GDM1 (cell line): Measurements from ENCODE around the gene CPSF4.
A peak's percentile ranks its signal among the peaks of the same experiment; 100 is the strongest.

ENCODE experiments used
- DNase-seq: peaks from one replicate; lab custom pipeline; 2025; lab: John Stamatoyannopoulos, UW

The CPSF4 gene

DNA sequence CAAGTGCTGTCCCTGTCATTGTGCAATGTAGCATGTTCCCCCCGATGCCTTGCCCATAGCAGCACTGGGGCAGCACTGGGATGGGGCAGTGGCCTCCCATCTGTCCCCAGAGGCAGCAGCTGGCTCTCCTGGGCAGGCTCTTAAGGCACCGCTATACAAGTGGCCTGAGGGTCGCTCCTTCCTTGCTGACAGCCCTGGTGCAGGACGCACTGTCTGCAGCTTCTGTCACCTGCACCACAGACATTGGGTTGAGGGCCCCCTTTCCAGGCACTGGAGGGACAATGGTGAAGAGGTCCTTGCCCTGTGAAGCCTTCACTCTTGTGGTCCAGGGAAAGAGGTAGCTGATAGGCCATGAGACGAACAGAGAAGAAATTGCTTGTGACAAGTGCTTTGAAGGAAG, 10.6 kb downstream of the CPSF4 start:
- DNase-seq = no peak

DNA sequence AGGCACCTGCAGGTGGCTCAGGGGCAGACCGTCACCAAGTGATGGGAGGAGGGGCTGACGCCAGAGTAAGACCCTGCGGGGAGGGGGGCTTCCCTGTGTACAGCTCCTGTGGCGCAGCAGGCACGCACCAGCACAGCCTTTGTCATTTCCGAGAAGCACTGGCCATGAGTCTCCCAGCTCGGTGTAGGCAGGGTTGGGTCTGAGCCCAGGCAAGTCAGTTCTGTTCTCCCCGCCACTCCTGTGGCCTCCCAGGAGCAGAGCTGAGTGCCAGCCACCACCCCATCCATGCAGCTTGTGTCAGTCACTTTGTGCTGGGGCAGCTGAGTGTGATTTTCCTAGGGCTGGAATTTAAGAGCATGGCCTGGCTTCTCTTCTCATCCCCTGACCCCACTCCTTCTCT, 13.2 kb downstream of the CPSF4 start:
- no peak for DNase-seq

DNA sequence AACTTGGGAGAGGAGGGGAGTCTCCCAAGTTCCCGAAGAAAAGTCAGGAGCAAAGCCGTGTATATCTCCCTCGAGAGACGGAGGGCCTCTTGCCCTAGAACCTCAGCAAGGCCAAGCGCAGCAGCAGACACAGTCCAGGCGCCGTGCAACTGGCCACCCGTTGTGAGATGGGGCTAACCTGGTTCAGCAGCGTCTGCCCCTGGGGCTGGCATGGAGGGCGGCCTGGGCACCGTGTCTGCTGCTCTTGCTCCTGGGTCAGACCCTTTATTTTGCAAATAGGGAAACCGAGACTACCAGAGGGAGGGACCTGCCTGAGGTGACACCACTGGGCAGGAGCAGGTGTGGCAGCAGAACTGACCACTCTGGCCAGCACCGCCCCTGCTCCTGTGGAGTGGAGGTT, 13.8 kb downstream of the CPSF4 start:
- DNase-seq = no peak

- DNase-seq = no peak
Observed at GRCh38 chr7:99453105-99453504, 14.4 kb downstream of the CPSF4 start.

DNA sequence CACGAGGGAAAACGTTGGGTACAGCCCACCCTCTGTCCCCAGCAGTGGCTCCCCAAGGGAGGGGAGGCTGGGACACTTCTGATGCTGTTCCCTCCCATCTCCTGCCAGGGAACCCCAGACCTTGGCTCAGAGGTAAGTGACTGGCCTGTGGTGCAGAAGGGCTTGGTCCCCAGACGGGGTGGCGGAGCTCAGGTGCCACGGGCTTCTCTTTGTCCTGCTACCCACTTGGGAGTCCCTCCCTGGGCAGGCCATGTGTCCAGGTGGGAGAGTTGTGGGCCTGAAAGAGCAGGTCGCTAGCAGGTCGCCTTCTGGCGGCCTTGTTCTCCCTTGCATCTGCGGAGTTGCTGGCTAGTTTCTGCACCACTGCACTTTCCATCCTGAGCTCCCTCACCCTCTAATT, 17.1 kb downstream of the CPSF4 start:
- DNase-seq = no peak

DNA sequence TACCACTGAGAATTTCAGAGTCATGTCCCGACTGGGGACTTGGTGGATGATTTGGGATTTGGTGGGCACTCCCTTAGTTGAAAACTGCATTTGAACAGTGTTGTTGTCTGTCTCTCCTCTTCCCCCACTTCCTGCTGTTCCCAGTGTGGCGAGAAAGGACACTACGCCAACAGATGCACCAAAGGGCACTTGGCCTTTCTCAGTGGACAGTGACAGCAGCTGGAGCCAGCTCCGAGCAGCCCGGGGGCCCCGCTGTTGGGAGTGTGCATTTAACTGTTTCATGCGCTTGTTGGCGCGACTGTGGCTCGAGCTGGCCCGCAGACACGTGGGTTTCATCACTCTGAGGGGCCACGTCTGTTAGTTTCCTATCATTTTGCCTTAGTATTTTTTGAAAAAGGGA, 17.5 kb downstream of the CPSF4 start:
- DNase-seq = no peak

DNA sequence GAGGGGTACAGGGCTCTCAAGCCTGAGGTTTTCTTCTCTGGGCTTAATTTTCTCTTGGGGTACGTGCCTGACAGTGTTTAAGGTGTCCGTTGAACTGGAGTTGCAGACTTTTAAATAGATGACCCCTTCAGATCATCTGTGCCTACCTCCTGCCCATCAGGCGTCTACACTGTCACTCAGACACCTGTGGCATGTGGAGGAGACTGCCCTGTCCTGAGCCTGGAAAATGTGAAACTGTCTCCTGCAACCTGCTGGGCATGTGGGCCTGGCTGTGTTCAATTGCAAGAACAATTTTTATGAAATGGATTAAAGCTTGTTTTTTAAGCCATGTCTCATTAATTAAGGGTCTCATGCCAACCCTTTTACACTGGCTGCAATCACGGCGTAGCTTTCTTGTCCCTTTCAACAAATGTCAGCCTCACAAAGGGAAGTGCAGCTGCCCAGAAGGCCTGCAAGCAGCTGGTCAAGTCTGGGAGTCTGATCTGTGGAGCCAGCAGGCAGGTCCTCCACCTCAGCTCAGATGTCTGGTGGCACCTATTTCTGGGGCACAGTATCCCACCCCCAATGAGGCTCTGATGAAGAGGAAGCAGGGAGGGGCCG, 18.4 kb downstream of the CPSF4 start:
- no peak for DNase-seq

GRCh38 chr7:99457650-99458493, 19.1 kb downstream of the CPSF4 start:
- DNase-seq = no peak

DNA sequence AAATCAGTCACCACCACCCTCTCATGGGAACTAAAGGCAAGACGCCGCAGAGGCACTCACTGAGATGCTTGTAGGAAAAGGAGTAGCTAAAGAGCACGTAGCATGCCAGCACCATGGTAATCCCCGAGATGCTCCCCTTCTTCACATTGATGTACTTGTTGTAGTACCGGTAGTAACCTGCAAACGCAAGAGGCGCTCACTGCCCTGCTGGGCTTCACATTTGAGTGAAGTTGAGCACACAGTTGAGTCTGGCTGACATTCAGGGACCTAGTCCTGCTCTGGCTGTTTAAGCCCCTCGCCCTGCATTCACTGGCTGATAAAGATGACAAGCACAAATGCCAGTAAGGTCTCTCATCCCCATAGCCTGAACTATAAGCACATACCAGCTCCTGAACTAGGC, 20.3 kb downstream of the CPSF4 start:
- DNase-seq = peak; percentile 6

DNA sequence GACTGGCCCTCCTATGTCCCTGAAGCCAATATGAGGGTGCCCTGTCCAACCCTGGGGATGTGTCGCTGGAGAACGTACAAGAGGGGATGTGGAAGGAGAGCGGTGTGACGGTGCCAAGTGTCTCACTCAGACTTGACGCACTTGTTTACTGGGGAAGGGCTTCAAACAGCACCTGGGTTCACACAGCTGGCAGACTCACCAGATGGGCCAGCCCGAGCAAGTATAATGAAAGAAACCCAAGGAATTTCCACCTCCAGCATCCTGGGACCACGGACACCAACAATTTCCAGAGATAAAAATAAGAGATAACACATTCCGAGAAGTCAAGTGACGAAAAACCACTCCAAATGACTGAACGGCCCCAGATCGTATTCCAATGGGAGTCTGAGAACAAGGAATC, 21.9 kb downstream of the CPSF4 start:
- DNase-seq = no peak

DNA sequence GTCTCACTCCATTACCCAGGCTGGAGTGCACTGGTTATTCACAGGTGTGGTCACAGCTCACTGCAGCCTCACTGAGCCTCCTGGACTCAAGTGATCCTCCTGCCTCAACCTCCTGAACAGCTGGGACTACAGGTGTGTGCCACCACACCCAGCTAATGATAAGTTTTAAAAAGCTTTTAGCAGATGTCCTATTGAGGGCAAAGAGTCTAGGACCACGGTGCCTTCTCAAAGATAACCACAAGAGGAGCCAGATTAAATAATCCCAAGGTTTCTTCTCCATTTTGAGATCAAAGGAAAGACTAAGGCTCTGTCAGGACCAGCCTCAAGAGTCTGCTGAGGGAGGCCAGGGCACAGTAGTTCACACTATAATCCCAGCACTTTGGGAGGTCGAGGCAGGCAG, 22.5 kb downstream of the CPSF4 start:
- no peak for DNase-seq

DNA sequence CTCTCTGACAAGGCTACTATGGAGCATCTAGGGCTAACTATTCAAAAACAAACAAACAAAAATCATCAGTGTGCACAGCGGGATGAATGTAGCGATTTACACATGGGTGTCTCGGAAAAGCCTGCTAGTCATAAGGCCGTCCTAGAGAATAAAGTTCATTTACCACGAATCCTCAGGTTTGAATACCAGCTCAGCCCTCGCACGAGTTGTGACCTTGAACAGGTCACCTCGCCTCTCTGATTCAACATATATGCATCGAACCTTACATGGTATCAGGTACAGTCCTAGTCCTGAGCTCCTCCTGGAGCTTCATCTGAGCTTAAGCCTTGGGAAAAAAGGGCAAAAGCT, 26.7 kb downstream of the CPSF4 start:
- DNase-seq = no peak

DNA sequence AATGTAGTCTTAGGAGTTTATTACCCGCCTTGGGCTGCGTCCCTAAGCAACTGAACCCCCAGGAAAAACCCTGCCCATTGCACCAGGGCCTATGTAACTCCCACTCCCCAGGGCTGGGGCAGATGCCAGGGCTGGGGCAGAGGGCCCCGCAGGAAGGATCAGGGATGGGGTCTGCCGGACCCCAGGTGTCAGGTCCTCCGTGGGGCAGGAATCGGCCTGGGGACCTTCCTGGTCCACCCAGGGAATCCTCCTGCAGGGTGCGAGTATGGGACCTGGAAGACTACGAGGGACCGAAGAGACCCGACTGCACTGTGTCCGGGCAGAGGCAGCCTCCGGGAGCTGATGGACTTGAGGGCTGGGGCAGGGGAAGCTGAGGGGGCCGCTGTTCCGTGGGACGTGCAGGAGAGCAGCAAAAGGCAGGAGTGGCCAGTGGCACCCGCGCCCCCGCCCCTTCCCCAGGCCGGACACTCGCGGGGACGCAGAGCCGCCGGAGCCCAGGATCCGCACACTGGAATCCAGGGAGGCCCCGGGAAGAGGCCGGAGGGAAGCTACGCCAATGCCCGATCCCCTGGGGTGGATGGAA, 29.7 kb downstream of the CPSF4 start:
- no peak for DNase-seq

- DNase-seq = no peak
Observed at GRCh38 chr7:99469381-99470065, 30.8 kb downstream of the CPSF4 start.

GRCh38 chr7:99472561-99473314, 34.0 kb downstream of the CPSF4 start, which contains the start of gene ZNF789:
Gene ZNF789 (plus strand): TSS chr7:99472890. CDS start chr7:99476457, 3,567 bp downstream.
- peak; percentile 92 for DNase-seq

- peak; percentile 37 for DNase-seq
Observed at GRCh38 chr7:99473315-99473596, 34.5 kb downstream of the CPSF4 start.

DNA sequence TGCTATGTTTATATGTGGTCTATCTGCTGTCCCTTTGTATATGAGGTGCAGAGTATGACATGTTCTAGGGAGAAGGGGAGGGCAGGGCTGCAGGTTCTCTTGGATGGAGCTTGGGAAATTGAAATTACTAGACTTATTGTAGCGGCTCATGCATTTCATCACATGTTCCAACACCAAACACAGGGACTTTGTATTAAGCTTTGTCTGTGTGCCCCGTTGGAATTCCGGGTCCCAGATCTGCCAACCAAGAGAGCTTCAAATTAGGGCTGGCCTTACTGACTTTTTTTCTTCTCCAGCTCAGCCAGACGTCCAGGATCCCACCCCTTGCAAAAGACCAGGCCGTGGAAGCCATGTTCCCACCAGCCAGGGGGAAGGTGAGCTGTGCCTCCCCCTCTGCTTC, 37.4 kb downstream of the CPSF4 start:
- no peak for DNase-seq

- no peak for DNase-seq
Observed at GRCh38 chr7:99478464-99479440, 40.0 kb downstream of the CPSF4 start.

- no peak for DNase-seq
Observed at GRCh38 chr7:99485094-99485493, 46.4 kb downstream of the CPSF4 start.

- DNase-seq = no peak
Observed at GRCh38 chr7:99489235-99489634, 50.5 kb downstream of the CPSF4 start.

DNA sequence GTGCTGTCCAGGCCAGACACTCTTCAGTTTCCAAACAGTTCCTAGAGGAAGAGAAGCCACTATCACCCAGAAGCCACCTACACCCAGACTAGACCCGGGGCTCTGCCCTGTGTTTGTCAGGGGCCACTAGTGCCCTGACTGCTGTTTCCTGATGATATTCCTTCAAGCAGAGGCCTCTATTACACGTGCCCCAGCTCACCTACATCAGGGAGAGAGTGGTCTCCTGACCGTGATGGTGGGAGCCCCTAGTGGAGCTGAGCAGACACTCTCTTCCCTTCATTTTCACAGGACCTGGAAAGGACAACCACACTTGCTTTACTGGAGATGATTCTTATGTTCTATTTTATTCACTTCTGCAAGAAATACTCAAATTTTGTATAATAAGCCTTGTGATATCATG, 52.1 kb downstream of the CPSF4 start:
- DNase-seq = no peak
